Measurements from ENCODE around the gene TBC1D8.

TBC1D8 gene

DNA sequence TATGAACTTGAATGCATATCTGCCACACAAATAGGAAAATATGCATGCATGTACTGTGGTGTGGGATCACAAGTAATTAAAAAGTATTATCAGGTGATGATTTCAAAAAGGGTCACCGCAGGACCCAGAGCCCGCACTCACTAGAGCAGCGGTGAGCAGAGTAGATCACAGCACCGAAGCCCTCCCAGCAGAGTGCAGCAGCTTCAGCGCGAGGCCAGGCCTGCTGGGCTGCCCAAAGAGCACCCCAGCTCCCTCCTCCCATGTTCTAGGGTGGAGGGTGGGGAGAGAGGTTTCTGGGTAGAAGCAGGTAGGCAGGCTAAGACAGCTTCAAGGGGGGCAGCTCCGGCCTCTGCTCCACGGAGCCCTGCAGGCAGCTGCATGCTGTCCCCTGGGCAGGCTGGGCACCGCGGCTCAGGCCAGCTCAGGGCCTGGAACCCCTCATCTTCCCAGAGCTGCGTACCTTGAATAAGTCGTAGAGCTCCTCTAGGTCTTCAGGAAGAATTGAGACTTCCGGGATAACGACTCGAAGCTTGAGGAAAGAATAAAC lies 124.2 kb downstream of the TBC1D8 start:
- no peak for DNase-seq

- no peak for DNase-seq
Observed at GRCh38 chr2:101026253-101026701, 124.9 kb downstream of the TBC1D8 start.

DNA sequence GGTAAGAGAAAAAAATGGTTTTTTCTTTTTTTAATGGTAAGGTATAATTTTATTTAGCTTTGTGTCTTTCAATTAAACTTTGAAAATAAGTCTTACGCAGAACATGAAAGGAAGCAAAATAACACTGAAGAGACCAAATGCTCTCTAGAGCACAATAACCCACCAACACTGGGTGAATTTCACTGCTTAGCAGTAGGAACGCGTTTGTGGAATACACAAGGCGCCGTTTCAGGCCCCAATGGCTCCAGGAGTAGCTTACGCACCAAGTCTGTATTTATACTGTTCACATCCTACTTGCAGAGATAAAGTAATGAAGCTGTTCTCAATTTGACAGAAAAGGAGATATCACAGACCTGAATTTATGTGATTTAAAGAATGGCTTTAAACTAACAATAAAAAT lies 125.6 kb downstream of the TBC1D8 start:
- DNase-seq = no peak

GRCh38 chr2:101023327-101024107 lies 127.7 kb downstream of the TBC1D8 start:
- no peak for DNase-seq

GRCh38 chr2:101022221-101022620 lies 129.0 kb downstream of the TBC1D8 start:
- DNase-seq = no peak

GRCh38 chr2:101018934-101019333 lies 132.2 kb downstream of the TBC1D8 start:
- DNase-seq = no peak

- DNase-seq = no peak
Observed at GRCh38 chr2:101017371-101017770, 133.8 kb downstream of the TBC1D8 start.

DNA sequence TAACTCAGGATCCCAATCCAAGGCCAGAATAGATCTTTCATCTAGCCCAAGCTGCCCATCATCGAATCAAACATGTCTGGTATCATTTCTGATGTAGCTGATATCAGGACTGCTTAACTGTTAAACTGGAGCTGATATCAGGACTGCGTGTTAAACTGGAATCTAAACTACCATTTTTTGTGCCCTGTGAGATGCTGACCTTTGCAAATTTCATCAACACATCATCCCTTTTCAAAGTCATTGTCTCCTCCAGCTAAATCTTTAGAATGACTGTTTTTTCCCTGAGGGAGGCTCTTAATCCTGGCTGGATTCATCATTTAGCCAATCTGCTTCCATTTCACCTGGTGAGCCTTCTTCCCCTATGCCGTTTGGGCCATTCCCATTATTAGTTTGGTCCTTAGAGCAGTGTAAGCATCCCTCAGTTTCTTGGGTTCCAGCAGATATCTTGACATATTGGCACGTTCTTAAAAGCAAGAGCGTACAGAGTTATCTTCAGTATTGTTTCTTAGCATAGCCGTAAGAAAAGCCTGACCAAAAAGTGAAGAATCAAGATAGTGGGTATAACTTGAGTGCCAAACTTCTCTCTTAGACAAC lies 136.8 kb downstream of the TBC1D8 start:
- no peak for DNase-seq

GRCh38 chr2:101012706-101013181 lies 138.4 kb downstream of the TBC1D8 start:
- peak; percentile 66 to 84 (median 70) for DNase-seq

GRCh38 chr2:101012054-101012705 lies 139.0 kb downstream of the TBC1D8 start:
- DNase-seq = no peak

DNA sequence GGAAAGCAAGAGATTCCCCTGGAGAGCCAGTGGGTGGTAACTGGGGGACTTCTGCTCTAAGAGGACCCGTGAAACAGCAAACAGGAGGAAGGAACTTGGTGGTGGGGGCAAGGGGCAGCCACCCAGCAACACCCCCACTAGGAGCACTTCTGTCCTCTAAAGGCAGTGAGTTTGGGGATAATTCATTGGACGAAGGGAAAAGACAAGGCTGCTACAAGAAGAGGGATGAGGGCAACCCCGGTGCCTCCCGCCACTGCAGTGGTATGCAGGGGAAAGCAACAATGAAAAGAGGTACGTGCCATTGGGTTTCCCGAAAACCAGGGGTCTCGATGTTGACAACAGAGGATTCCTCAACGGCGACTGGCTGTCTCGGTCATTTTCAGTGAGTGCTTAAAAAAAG lies 140.0 kb downstream of the TBC1D8 start:
- no peak for DNase-seq

GRCh38 chr2:101007415-101008345 lies 143.5 kb downstream of the TBC1D8 start:
- DNase-seq = no peak

DNA sequence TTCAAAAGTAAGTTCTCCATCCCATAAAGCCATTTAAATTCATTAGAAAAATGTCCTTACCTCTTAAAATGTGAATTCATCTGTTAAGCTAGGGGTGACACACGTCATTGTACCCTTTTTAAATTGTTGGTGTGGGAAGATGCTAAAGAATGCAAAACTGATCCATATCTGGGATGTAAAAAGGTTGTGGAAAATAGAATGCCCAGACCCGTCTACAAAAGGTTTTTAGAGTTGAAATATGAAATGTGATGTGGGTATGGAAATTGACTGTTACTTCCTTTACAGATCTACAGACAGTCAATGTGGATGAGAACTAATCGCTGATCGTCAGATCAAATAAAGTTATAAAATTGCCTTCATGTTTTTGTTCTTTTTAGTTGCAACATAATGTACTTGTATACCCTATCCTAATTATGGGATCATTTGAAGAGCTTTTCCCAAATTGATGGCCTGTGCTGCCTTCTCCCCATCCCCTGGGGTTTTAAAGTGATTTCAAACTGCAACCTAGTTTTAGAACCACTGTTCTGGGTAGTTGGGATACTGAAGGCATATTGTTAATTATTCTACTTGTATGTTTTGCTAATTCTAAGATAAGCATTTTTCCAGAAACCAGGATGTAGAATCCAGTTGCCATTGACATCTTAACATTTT lies 145.0 kb downstream of the TBC1D8 start:
- no peak for DNase-seq

- no peak for DNase-seq
Observed at GRCh38 chr2:101004620-101005325, 146.4 kb downstream of the TBC1D8 start.

- DNase-seq = no peak
Observed at GRCh38 chr2:101003278-101003775, 147.9 kb downstream of the TBC1D8 start.

DNA sequence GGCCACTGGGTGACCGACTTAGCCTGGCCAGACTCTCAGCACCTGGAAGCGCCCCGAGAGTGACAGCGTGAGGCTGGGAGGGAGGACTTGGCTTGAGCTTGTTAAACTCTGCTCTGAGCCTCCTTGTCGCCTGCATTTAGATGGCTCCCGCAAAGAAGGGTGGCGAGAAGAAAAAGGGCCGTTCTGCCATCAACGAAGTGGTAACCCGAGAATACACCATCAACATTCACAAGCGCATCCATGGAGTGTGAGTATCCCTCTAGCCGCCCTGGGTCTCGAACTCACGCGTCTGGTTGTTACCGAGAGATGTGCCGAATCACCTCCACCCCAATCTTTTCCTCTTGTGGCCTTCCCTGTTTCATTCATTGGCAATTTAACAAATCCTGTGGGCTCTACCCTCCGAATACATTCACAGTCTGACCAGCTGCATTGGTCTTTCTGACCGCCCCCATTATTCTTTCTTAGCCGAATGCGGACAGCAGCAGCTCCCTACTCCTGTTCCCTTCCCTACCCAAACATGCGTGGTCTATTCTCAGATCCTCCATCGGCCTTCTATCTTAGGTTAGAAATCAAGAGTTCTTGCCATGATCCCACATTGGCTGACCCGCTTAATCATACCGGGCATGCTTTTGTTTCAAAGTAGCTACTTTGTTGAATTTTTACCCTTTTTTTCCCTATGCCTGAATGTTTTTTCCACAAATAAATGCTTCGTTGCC lies 148.5 kb downstream of the TBC1D8 start:
- DNase-seq = peak; percentile 25 to 31 (median 30)

GRCh38 chr2:101001691-101002561 lies 149.3 kb downstream of the TBC1D8 start, which contains the start of gene RPL31:
TSS of gene RPL31 (plus strand) at chr2:101002289. CDS start at chr2:101002702, 413 bp downstream.
- peak; percentile 96 to 98 (median 98) for DNase-seq

- no peak for DNase-seq
Observed at GRCh38 chr2:100999995-101000394, 151.2 kb downstream of the TBC1D8 start.

DNA sequence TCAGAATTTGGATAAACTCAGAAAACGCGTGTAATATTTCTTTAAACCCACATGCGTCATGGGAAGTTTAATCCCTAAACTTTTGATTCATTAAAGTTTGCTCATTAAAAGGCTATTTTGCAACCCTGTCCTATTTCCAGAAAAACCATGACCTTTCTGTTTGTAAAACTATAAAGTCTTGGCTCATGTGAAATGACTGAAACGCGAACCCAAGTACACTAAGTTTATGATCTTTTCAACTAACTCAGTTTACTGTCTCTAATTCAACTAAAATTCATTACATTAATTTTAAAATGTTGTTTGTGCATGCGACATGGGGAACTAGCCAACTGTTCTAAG lies 153.0 kb downstream of the TBC1D8 start:
- DNase-seq = no peak
